SK-N-SH (cell line): ENCODE data around the gene POLR2B. TPM values are rescaled to one million over a fixed set of nuclear protein-coding genes. Genes with fewer than 3 reads are reported as not detected.

Experiments used
- CTCF ChIA-PET: fragments of 300-600, 350-600 bp; formaldehyde crosslinking; extraction: SDS; loops from one replicate; lab custom pipeline; 2021; lab: Yijun Ruan, JAX
- POLR2A ChIA-PET: fragments of 350-600 bp; sonication (Branson Sonifier 250); formaldehyde crosslinking; extraction: SDS; loops from one replicate; lab custom pipeline; 2020; ENCODE audit warnings: antibody characterized with exemption, inconsistent platforms; lab: Yijun Ruan, JAX
- DNase-seq: peaks from one replicate; pipeline ENCODE4 v3.0.0; 2012
- H2AFZ ChIP-seq: fragments of 200-600 bp; sonication (generic); 2 replicates; pipeline ENCODE4 v1.8.1; 2016; ENCODE audit warnings: antibody characterized with exemption, mild to moderate bottlenecking, low read depth
- H3F3A ChIP-seq: fragments of 200-600 bp; sonication (generic); replicated peaks from 2 replicates; pipeline ENCODE3; 2016; ENCODE audit warnings: antibody characterized with exemption, mild to moderate bottlenecking; ENCODE audit not compliant: insufficient read depth
- H3K27ac ChIP-seq, 2 experiments: fragments of 200-500 bp in 1 of 2; fragments of 200-600 bp in 1 of 2; sonication (Bioruptor generic) in 1 of 2; sonication (generic), shearing (Covaris generic) in 1 of 2; 2 replicates each; pipeline versions ENCODE4 v1.5.1 to v1.6.1; 2014 to 2016; ENCODE audit warnings: low read depth in 2 of 2, inconsistent platforms in 1 of 2, low read length in 1 of 2, mild to moderate bottlenecking in 1 of 2, mixed read lengths in 1 of 2
- H3K27me3 ChIP-seq: fragments of 200-600 bp; sonication (generic), shearing (Covaris generic); 2 replicates; pipeline ENCODE4 v1.6.1; 2016; ENCODE audit warnings: mixed run types; ENCODE audit not compliant: insufficient read depth
- H3K36me3 ChIP-seq, 2 experiments: fragments of 200-500 bp in 1 of 2; fragments of 200-600 bp in 1 of 2; sonication (Bioruptor generic) in 1 of 2; sonication (generic) in 1 of 2; replicated peaks in 1 of 2; 2 replicates each; pipeline versions ENCODE3 to v1.5.1; 2014 to 2016; ENCODE audit warnings: low read length in 1 of 2, mild to moderate bottlenecking in 1 of 2; ENCODE audit not compliant: insufficient read depth in 2 of 2, control insufficient read depth in 1 of 2
- H3K4me1 ChIP-seq, 2 experiments: fragments of 200-500 bp in 1 of 2; fragments of 200-600 bp in 1 of 2; sonication (Bioruptor generic) in 1 of 2; sonication (generic), shearing (Covaris generic) in 1 of 2; 2 replicates each; pipeline versions ENCODE4 v1.5.1 to v1.6.1; 2014 to 2016; ENCODE audit warnings: low read depth in 1 of 2, low read length in 1 of 2, mixed run types in 1 of 2; ENCODE audit not compliant: insufficient read depth in 2 of 2, control insufficient read depth in 1 of 2
- H3K4me2 ChIP-seq: fragments of 200-600 bp; sonication (generic), shearing (Covaris generic); 2 replicates; pipeline ENCODE4 v1.6.1; 2017; ENCODE audit warnings: mixed run types
- H3K4me3 ChIP-seq, 2 experiments: fragments of 200-500 bp in 1 of 2; fragments of 200-600 bp in 1 of 2; sonication (Bioruptor generic) in 1 of 2; sonication (generic), shearing (Covaris generic) in 1 of 2; 2 replicates each; pipeline versions ENCODE4 v1.5.1 to v1.8.1; 2014 to 2016; ENCODE audit warnings: low read depth in 2 of 2, inconsistent platforms in 1 of 2, low read length in 1 of 2, mild to moderate bottlenecking in 1 of 2, mixed read lengths in 1 of 2, moderate library complexity in 1 of 2
- H3K79me2 ChIP-seq: fragments of 200-600 bp; sonication (generic); 2 replicates; pipeline ENCODE4 v1.8.1; 2017; ENCODE audit warnings: mild to moderate bottlenecking; ENCODE audit not compliant: insufficient read depth
- H3K9ac ChIP-seq: fragments of 200-600 bp; sonication (generic); 2 replicates; pipeline ENCODE4 v1.6.1; 2017; ENCODE audit warnings: mixed run types
- H3K9me2 ChIP-seq: fragments of 200-600 bp; sonication (generic); 2 replicates; pipeline ENCODE4 v1.6.1; 2017; ENCODE audit warnings: mixed run types
- H3K9me3 ChIP-seq: fragments of 200-600 bp; sonication (generic); 2 replicates; pipeline ENCODE4 v1.6.1; 2017; ENCODE audit warnings: mixed run types, mild to moderate bottlenecking, moderate library complexity
- H4K20me1 ChIP-seq: fragments of 200-600 bp; sonication (generic); 2 replicates; pipeline ENCODE4 v1.6.1; 2017; ENCODE audit warnings: mild to moderate bottlenecking, mixed run types; ENCODE audit not compliant: insufficient read depth
- CHD2 ChIP-seq: fragments of 150-350 bp; IDR thresholded peaks from 2 replicates; pipeline ENCODE4 v1.6.1; 2018; ENCODE audit warnings: low read length; ENCODE audit not compliant: partially characterized antibody
- CTCF ChIP-seq: fragments of 200-600 bp; sonication (generic); IDR thresholded peaks from 2 replicates; pipeline ENCODE4 v1.6.1; 2017; ENCODE audit warnings: antibody characterized with exemption, mild to moderate bottlenecking, moderate library complexity
- EP300 ChIP-seq, 2 experiments: IDR thresholded peaks; 2 replicates each; pipeline versions ENCODE4 v1.4.0 to v1.6.1; 2012; ENCODE audit warnings: borderline replicate concordance in 1 of 2, low read depth in 1 of 2, low read length in 1 of 2
- FOSL2 ChIP-seq: IDR thresholded peaks from 2 replicates; pipeline ENCODE4 v1.4.0; 2012; ENCODE audit warnings: low read depth, mild to moderate bottlenecking, moderate library complexity, borderline replicate concordance
- FOXJ3 ChIP-seq: sonication (generic); formaldehyde crosslinking; IDR thresholded peaks from 2 replicates; pipeline ENCODE4 v1.5.1; 2020; ENCODE audit warnings: mild to moderate bottlenecking, missing genetic modification reagents
- FOXM1 ChIP-seq: IDR thresholded peaks from 2 replicates; pipeline ENCODE4 v1.4.0; 2012; ENCODE audit warnings: low read depth, mild to moderate bottlenecking
- GABPA ChIP-seq: IDR thresholded peaks from 2 replicates; pipeline ENCODE4 v1.4.0; 2012; ENCODE audit warnings: low read depth, mild to moderate bottlenecking
- GATA2 ChIP-seq: sonication (generic); formaldehyde crosslinking; IDR thresholded peaks from 2 replicates; pipeline ENCODE4 v1.5.0; 2020; ENCODE audit warnings: mild to moderate bottlenecking, missing genetic modification reagents
- MEF2A ChIP-seq: IDR thresholded peaks from 2 replicates; pipeline ENCODE4 v1.4.0; 2012; ENCODE audit warnings: low read depth, borderline replicate concordance
- NFIC ChIP-seq: IDR thresholded peaks from 2 replicates; pipeline ENCODE4 v1.4.0; 2012; ENCODE audit warnings: borderline replicate concordance
- NRF1 ChIP-seq: IDR thresholded peaks from 2 replicates; pipeline ENCODE4 v1.6.1; 2012; ENCODE audit warnings: low read depth, mild to moderate bottlenecking, low read length
- POLR2AphosphoS5 ChIP-seq: IDR thresholded peaks from 2 replicates; pipeline ENCODE4 v1.6.1; 2012; ENCODE audit warnings: low read depth, low read length
- RCOR1 ChIP-seq: fragments of 150-350 bp; IDR thresholded peaks from 2 replicates; pipeline ENCODE4 v1.6.1; 2017; ENCODE audit warnings: antibody characterized with exemption, low read length
- RFX5 ChIP-seq: IDR thresholded peaks from 2 replicates; pipeline ENCODE4 v1.6.1; 2012; ENCODE audit warnings: mild to moderate bottlenecking, improper control_type of control experiment, low read length
- RXRA ChIP-seq: IDR thresholded peaks from 2 replicates; pipeline ENCODE4 v1.4.0; 2012; ENCODE audit warnings: low read depth, mild to moderate bottlenecking, borderline replicate concordance
- SIN3A ChIP-seq: IDR thresholded peaks from 2 replicates; pipeline ENCODE4 v1.6.1; 2012; ENCODE audit warnings: low read depth, mild to moderate bottlenecking, low read length, moderate library complexity, borderline replicate concordance
- SMC3 ChIP-seq: IDR thresholded peaks from 2 replicates; pipeline ENCODE4 v1.6.1; 2012; ENCODE audit warnings: low read depth, low read length, improper control_type of control experiment
- TEAD4 ChIP-seq: IDR thresholded peaks from 2 replicates; pipeline ENCODE4 v1.4.0; 2012; ENCODE audit warnings: mild to moderate bottlenecking, borderline replicate concordance; ENCODE audit not compliant: insufficient read depth
- USF2 ChIP-seq: fragments of 150-350 bp; IDR thresholded peaks from 2 replicates; pipeline ENCODE4 v1.6.1; 2017; ENCODE audit warnings: antibody characterized with exemption, low read length, low read depth, borderline replicate concordance
- WGBS: methylation state at CpG from one replicate; pipeline ENCODE4 v1.1.6; 2017; ENCODE audit warnings: low lambda C conversion rate; 5-methylcytosine and 5-hydroxymethylcytosine counted together
- polyA plus RNA-seq, 3 experiments: library from polyadenylated mRNA; depleted of rRNA; stranded (reverse); fragments of >200 nt; gene quantifications; 2 replicates each; pipeline ENCODE4 v1.2.3, GENCODE V29; 2012
- TF ChIP-seq, protein P1 (sequence below): IDR thresholded peaks from 2 replicates; pipeline ENCODE4 v1.4.0; 2012; ENCODE audit warnings: low read depth, borderline replicate concordance
- TF ChIP-seq, protein P2 (sequence below): IDR thresholded peaks from 2 replicates; pipeline ENCODE4; 2012

The POLR2B gene
- polyA plus RNA-seq, 1 of the 3 experiments (the other 2 are of a cell fraction): 58.5 TPM

DNA sequence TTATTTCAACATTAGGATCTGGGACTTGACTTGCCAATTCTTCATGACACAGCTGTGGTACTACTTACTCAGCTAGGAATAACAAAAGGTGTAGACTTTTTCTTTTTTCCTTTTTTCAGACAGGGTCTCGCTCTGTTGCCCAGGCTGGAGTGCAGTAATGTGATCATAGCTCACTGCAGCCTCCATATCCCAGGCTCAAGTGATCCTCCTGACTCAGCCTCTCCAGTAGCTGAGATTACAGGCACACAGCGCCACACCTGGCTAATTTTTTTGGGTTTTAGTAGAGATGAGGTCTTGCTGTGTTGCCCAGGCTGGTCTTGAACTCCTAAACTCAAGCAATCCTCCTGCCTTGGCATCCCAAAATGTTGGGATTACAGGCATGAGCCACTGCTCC lies 17.6 kb upstream of the POLR2B start (continued):
- TF ChIP-seq, protein P1, sequence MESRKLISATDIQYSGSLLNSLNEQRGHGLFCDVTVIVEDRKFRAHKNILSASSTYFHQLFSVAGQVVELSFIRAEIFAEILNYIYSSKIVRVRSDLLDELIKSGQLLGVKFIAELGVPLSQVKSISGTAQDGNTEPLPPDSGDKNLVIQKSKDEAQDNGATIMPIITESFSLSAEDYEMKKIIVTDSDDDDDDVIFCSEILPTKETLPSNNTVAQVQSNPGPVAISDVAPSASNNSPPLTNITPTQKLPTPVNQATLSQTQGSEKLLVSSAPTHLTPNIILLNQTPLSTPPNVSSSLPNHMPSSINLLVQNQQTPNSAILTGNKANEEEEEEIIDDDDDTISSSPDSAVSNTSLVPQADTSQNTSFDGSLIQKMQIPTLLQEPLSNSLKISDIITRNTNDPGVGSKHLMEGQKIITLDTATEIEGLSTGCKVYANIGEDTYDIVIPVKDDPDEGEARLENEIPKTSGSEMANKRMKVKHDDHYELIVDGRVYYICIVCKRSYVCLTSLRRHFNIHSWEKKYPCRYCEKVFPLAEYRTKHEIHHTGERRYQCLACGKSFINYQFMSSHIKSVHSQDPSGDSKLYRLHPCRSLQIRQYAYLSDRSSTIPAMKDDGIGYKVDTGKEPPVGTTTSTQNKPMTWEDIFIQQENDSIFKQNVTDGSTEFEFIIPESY: no peak
- TF ChIP-seq EP300 (IDR thresholded peaks at IDR 0.05; ENCODE audit: borderline replicate concordance in 1 of 2, low read depth in 1 of 2, low read length in 1 of 2) (no peak), TEAD4 (no peak)

DNA sequence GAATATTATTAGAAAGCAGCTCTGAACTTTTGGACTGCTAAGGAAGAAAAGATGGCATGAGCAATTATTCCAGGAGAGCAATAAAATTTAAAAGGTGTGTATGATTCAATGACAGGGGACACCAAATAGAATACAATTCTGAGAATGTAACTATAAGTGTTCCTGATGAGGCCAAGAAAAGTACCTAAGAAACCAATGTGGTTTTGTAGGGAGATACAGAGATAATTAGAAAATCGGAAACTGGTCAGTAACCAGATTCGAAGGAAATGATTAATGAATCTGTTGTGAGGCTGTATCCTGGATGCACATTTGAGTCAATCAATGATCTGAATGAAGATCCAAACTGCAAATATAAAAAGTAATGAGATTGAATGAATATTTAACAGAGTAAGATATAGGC lies 7.3 kb upstream of the POLR2B start:
- POLR2A ChIA-PET: no interaction called here
- no peak overlapping the region for H3K4me3 ChIP-seq
- 90% methylated on average over 2 of the region's 2 CpGs for WGBS
- no peak for TF ChIP-seq POLR2AphosphoS5
- TF ChIP-seq GABPA: no peak
- no peak for TF ChIP-seq CTCF
- no peak for TF ChIP-seq EP300 (IDR thresholded peaks at IDR 0.05; ENCODE audit: borderline replicate concordance in 1 of 2, low read depth in 1 of 2, low read length in 1 of 2)
- no peak for TF ChIP-seq CHD2
- TF ChIP-seq FOXM1: no peak
- no peak for TF ChIP-seq RXRA
- TF ChIP-seq, protein P2, sequence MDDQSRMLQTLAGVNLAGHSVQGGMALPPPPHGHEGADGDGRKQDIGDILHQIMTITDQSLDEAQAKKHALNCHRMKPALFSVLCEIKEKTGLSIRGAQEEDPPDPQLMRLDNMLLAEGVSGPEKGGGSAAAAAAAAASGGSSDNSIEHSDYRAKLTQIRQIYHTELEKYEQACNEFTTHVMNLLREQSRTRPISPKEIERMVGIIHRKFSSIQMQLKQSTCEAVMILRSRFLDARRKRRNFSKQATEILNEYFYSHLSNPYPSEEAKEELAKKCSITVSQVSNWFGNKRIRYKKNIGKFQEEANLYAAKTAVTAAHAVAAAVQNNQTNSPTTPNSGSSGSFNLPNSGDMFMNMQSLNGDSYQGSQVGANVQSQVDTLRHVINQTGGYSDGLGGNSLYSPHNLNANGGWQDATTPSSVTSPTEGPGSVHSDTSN: no peak
- no peak for TF ChIP-seq FOSL2
- TF ChIP-seq NFIC: no peak
- TF ChIP-seq SIN3A: no peak
- no peak for TF ChIP-seq MEF2A
- no peak for TF ChIP-seq NRF1
- TF ChIP-seq FOXJ3: no peak
- TF ChIP-seq USF2: no peak
- TF ChIP-seq, protein P1: no peak
- no peak for TF ChIP-seq RFX5
- no peak for TF ChIP-seq RCOR1
- no peak for TF ChIP-seq GATA2
- no peak for TF ChIP-seq SMC3
- TF ChIP-seq, all 33 proteins: peak for 0
- Histone ChIP-seq H3K9me2 (no peaks in the 10 kb centered on the region), H3F3A (peaks cover 7% of the 10 kb centered on the region), H4K20me1 (peaks cover 9% of the 10 kb centered on the region), H3K9ac (no peak overlapping the region), H3K27me3 (no peaks in the 10 kb centered on the region), H3K4me1 (peaks cover 0 to 7% of the 10 kb centered on the region in 2 experiments; a peak in 1 of 4 replicates), H3K27ac (no peak overlapping the region), H3K79me2 (peaks cover 46% of the 10 kb centered on the region), H2AFZ (no peak overlapping the region), H3K9me3 (0 out of 2 replicates have a peak, but pooled peaks cover 6% of the 10 kb centered on the region), H3K36me3 (peaks cover 37 to 62% of the 10 kb centered on the region in 2 experiments), H3K4me2 (no peak overlapping the region)
- CTCF ChIA-PET: no interaction called here
- DNase-seq: no peak
